ENCODE data around the gene FGF1.

FGF1 gene

DNA sequence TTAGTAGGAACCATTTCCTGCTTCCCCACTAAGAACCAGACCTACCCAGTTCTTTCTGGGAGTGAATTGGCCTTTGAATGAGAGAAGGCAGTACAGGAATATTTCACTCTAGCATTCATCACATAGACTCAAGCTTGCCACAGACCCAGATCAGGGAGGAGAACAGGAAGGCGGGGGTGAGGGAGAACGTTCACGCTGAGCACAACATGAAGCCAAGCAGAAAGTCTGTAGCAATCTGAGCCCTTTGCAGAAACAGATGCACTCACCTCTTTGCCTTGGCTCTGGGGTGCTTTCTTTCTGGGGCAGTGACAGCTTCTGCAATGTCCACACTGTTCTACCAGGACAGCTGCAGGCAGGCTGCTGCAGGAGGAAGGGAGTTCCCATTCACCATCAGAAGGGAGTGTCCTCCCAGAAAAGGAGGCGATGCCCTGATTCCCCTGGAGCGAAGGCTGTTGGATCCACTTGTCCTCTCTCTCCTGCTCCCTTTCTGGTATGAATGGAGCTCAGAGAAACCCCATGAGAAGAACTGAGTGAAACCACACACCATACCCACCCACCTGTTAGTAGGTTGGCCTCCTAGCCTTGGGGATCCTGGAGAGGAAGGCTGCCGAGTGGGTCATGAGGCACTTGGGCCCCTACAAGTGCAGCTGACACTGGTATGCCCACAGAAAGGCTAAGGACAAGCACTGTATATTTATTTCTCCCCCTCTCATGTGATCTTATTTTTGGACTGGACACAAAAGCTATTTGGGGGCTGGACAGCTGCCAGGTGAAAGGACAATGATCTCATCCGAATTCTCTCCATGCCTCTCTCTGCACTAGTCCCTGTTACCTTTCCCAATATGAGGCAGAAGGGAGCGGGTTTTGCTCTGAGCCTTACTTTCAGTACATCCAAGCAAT, 11.7 kb upstream of the FGF1 start:
- ATAC-seq, result peak; percentile 55

DNA sequence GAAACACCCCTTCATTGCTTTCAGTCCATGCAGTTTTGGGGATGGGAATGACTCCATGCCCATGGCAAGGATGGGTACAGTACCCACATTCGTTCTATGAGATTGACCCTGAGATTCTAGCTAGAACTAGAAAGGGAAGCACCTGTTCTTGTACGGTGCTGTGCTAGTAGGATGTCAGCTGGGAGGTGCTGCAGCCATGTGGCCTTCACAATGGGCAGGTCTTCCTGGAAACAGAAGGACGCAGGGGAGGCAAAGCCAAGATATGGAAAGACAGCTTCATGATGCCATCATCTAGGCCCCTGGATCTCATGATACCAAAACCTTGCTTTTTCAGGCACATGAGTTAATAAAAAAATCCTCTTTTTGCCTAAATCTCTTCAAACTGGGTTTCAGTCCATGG, 10.5 kb upstream of the FGF1 start:
- TF ChIP-seq CSDC2 (CRISPR knock-in tag; IDR thresholded peaks at IDR 0.05) (no peak), ZFP30 (CRISPR knock-in tag; IDR thresholded peaks at IDR 0.05) (no peak), ZC3H10 (CRISPR knock-in tag; IDR thresholded peaks at IDR 0.05) (no peak)
- TF ChIP-seq, protein P1, sequence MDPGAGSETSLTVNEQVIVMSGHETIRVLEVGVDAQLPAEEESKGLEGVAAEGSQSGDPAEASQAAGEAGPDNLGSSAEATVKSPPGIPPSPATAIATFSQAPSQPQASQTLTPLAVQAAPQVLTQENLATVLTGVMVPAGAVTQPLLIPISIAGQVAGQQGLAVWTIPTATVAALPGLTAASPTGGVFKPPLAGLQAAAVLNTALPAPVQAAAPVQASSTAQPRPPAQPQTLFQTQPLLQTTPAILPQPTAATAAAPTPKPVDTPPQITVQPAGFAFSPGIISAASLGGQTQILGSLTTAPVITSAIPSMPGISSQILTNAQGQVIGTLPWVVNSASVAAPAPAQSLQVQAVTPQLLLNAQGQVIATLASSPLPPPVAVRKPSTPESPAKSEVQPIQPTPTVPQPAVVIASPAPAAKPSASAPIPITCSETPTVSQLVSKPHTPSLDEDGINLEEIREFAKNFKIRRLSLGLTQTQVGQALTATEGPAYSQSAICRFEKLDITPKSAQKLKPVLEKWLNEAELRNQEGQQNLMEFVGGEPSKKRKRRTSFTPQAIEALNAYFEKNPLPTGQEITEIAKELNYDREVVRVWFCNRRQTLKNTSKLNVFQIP (CRISPR knock-in tag; IDR thresholded peaks at IDR 0.05; ENCODE audit: borderline replicate concordance, low read depth), result no peak
- ATAC-seq, result no peak

More for the DNA sequence above, 11.7 kb upstream of the FGF1 start:
- TF ChIP-seq, protein P1 (CRISPR knock-in tag; IDR thresholded peaks at IDR 0.05; ENCODE audit: borderline replicate concordance, low read depth), result no peak
- peak; percentile 44; the same call in 1 of the 2 replicates for TF ChIP-seq ISL1 (CRISPR knock-in tag; IDR thresholded peaks at IDR 0.05)
- peak; percentile 32; the same call in 1 of the 2 replicates for TF ChIP-seq ZNF8 (CRISPR knock-in tag; IDR thresholded peaks at IDR 0.05)
- no peak for TF ChIP-seq OSR1 (CRISPR knock-in tag; IDR thresholded peaks at IDR 0.05)
- peak; percentile 46; the same call in 1 of the 2 replicates for TF ChIP-seq CREB5 (CRISPR knock-in tag; IDR thresholded peaks at IDR 0.05; ENCODE audit: low read depth)
- TF ChIP-seq RARB (CRISPR knock-in tag; IDR thresholded peaks at IDR 0.05), result no peak
- TF ChIP-seq, protein P2, sequence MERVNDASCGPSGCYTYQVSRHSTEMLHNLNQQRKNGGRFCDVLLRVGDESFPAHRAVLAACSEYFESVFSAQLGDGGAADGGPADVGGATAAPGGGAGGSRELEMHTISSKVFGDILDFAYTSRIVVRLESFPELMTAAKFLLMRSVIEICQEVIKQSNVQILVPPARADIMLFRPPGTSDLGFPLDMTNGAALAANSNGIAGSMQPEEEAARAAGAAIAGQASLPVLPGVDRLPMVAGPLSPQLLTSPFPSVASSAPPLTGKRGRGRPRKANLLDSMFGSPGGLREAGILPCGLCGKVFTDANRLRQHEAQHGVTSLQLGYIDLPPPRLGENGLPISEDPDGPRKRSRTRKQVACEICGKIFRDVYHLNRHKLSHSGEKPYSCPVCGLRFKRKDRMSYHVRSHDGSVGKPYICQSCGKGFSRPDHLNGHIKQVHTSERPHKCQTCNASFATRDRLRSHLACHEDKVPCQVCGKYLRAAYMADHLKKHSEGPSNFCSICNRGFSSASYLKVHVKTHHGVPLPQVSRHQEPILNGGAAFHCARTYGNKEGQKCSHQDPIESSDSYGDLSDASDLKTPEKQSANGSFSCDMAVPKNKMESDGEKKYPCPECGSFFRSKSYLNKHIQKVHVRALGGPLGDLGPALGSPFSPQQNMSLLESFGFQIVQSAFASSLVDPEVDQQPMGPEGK (CRISPR knock-in tag; IDR thresholded peaks at IDR 0.05; ENCODE audit: borderline replicate concordance), result no peak
- 0 out of 2 replicates have a peak, but pooled peaks have one; percentile 8 for TF ChIP-seq ESRRG (CRISPR knock-in tag; IDR thresholded peaks at IDR 0.05)

DNA sequence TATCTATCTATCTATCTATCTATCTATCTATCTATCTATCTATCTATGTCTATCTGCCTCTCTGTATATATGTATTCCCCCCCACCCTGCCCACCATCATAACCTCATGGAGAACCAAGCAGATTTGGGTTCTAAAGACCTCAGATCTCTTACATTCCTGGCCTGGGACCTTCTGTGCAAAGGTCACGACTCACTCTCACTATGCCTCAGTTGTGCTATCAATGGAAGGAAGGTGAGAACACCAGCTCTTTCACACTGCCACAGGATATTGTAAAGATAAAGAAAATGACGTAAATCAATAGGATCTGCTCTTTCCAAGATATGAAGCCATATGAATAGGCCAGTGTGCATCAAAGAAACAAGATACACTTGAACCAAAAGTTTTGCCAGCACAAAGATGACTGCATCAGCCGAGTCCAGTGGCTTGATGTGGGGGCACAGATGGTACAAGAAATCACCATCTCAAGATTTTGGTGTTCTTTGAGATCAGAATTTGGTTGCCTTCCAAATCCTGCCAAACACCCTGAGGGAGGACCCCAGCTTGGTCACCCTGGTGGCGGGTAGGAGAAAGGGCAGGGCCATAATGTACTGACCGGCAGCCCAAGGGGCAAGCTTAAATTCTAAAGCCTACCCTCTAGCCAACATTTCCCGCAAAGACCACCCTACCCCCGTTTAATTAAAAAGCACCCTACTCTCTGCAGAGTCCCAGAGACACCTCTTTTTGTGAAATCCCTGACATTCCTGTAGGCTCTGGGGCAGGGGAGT, 8.4 kb upstream of the FGF1 start:
- no peak for ATAC-seq
- TF ChIP-seq ZFP3 (CRISPR knock-in tag; IDR thresholded peaks at IDR 0.05) (no peak), ZNF70 (CRISPR knock-in tag; IDR thresholded peaks at IDR 0.05) (no peak), ARNTL (CRISPR knock-in tag; IDR thresholded peaks at IDR 0.05; ENCODE audit: borderline replicate concordance, low read depth) (no peak), OSR1 (CRISPR knock-in tag; IDR thresholded peaks at IDR 0.05) (no peak), SNAI2 (CRISPR knock-in tag; IDR thresholded peaks at IDR 0.05) (no peak), ESRRG (CRISPR knock-in tag; IDR thresholded peaks at IDR 0.05) (no peak), GLIS3 (CRISPR knock-in tag; IDR thresholded peaks at IDR 0.05) (no peak), RARB (CRISPR knock-in tag; IDR thresholded peaks at IDR 0.05) (no peak), TOX (CRISPR knock-in tag; IDR thresholded peaks at IDR 0.05; ENCODE audit: borderline replicate concordance) (no peak), ZNF565 (CRISPR knock-in tag; conservative IDR thresholded peaks at IDR 0.05; ENCODE audit: low read depth) (no peak), ZNF8 (CRISPR knock-in tag; IDR thresholded peaks at IDR 0.05) (no peak), CSDC2 (CRISPR knock-in tag; IDR thresholded peaks at IDR 0.05) (no peak), PPARA (CRISPR knock-in tag; IDR thresholded peaks at IDR 0.05; ENCODE audit: borderline replicate concordance) (no peak), CREB5 (CRISPR knock-in tag; IDR thresholded peaks at IDR 0.05; ENCODE audit: low read depth) (no peak), CSRNP3 (CRISPR knock-in tag; IDR thresholded peaks at IDR 0.05) (no peak), ISL1 (CRISPR knock-in tag; IDR thresholded peaks at IDR 0.05) (no peak)
- TF ChIP-seq, protein P1 (CRISPR knock-in tag; IDR thresholded peaks at IDR 0.05; ENCODE audit: borderline replicate concordance, low read depth), result no peak
